Mesothelial cell of epicardium (in vitro differentiated cells): ENCODE results near the gene SLC16A4. TPM values are rescaled to one million over a fixed set of nuclear protein-coding genes. Genes with fewer than 3 reads are reported as not detected.
"Not testable (repeated sequence)": the region's sequence is repeated elsewhere in the genome, so short reads cannot be mapped to it uniquely, and the experiment has no call there.

Source experiments
- DNase-seq, 2 experiments: peaks; one replicate each; pipeline ENCODE4 v3.0.0; 2021; ENCODE audit warnings: low spot score in 2 of 2; ENCODE audit not compliant: unreplicated experiment in 2 of 2
- H3K27ac Mint-ChIP-seq: 2 replicates; pipeline ENCODE4 v1.8.0; 2021; ENCODE audit warnings: mixed read lengths
- H3K27me3 Mint-ChIP-seq: 2 replicates; pipeline ENCODE4 v1.8.0; 2021; ENCODE audit warnings: low read depth, mixed read lengths
- H3K36me3 Mint-ChIP-seq: 2 replicates; pipeline ENCODE4 v1.8.0; 2021; ENCODE audit warnings: mixed read lengths
- H3K4me1 Mint-ChIP-seq: 2 replicates; pipeline ENCODE4 v1.8.0; 2021; ENCODE audit warnings: mixed read lengths
- H3K4me3 Mint-ChIP-seq: 2 replicates; pipeline ENCODE4 v1.8.0; 2021; ENCODE audit warnings: mild to moderate bottlenecking, moderate library complexity, mixed read lengths
- H3K9me3 Mint-ChIP-seq: 2 replicates; pipeline ENCODE4 v1.8.0; 2021; ENCODE audit warnings: mixed read lengths
- total RNA-seq: library from RNA; stranded (reverse); gene quantifications from 3 replicates; pipeline ENCODE4 v1.2.1, GENCODE V29; 2021
- TF ChIP-seq, protein P1 (sequence below): fragments of 200-600 bp; sonication (generic); IDR thresholded peaks from one replicate; pipeline ENCODE4 v1.5.0; 2021; ENCODE audit warnings: antibody characterized with exemption; ENCODE audit not compliant: unreplicated experiment

Gene SLC16A4
- total RNA-seq, 1 donor from 2014 or later, result 13.7 TPM

DNA sequence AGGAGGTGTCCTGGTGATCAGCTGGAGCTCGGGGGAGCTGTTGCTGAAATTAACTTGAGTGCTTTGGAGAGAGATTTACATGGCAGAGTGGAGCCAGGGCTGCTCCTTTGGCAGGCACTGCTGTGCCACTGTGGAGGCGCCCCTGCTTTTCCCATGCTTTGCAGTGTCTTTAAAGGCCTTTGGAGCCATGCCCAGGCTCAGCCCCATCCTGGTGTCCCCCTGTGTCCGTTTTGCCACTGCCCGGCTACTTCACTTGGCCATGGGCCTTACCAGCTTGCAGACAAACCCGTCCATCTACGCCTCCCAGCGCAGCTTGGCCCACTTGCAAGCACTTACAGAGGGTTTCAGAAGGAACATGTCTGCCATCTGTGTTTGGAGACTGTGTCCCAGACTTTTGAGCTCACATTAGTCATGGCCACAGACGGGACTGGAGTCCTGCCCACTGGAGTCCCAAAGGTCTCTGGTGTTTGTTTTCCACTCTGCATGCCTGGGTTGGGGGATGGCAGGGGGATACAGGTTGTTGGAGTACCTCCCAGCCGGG lies 34.9 kb upstream of the SLC16A4 start:
- Mint-ChIP-seq H3K9me3 (peaks cover 12% of the 10 kb centered on the region), H3K4me1 (peaks cover 5% of the 10 kb centered on the region), H3K36me3 (peaks cover 2% of the 10 kb centered on the region), H3K27me3 (peaks cover 2% of the 10 kb centered on the region), H3K4me3 (no peak overlapping the region), H3K27ac (peak overlapping the region; percentile 64)
- TF ChIP-seq, protein P1, sequence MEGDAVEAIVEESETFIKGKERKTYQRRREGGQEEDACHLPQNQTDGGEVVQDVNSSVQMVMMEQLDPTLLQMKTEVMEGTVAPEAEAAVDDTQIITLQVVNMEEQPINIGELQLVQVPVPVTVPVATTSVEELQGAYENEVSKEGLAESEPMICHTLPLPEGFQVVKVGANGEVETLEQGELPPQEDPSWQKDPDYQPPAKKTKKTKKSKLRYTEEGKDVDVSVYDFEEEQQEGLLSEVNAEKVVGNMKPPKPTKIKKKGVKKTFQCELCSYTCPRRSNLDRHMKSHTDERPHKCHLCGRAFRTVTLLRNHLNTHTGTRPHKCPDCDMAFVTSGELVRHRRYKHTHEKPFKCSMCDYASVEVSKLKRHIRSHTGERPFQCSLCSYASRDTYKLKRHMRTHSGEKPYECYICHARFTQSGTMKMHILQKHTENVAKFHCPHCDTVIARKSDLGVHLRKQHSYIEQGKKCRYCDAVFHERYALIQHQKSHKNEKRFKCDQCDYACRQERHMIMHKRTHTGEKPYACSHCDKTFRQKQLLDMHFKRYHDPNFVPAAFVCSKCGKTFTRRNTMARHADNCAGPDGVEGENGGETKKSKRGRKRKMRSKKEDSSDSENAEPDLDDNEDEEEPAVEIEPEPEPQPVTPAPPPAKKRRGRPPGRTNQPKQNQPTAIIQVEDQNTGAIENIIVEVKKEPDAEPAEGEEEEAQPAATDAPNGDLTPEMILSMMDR, result no peak
- no peak for DNase-seq

DNA sequence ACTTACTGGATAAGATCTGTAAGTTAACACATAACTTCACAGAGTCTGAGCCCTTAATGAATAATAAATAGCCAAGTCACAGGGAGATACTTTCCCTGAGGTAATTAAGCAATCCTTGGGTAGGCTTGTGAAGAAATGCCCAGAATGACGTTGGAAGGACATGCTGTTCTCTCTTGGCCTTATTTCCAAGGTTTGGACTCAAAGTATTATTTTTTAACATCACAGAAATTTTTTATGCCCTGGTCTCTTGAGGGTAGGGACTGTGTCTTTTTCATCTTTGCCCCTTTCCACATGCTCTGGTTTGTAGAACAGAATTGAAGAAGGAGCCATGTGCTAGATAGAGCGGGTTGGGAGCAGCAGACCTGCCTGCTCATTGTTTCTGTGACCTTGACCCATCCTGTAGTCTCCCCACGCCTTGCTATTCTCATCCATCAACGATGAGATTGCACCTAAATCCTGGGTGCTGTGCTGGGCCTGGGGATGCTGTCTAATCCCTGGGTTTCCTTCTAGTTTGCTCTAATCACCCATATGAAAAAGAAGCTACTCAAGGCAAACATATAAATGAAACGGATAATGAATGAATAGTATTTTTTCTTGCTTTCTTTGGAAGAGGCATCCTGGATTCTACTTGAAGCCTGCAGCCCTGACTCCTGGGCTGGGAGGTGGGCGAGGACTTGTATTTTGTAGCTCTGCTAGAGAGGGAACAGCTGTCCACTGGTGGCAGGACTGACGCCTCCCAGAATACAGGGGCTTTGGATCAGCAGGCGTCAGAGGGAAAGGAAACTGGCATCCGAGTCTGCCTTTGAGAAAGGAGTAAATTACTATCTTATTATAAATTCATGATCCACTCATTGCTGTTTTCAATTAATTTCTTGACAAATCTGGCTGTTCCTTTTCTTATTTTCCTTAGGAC lies 34.1 kb upstream of the SLC16A4 start:
- no peak for DNase-seq
- no peak overlapping the region for H3K4me3 Mint-ChIP-seq
- H3K9me3 Mint-ChIP-seq, result peaks cover 12% of the 10 kb centered on the region
- peak overlapping the region; percentile 64 for H3K27ac Mint-ChIP-seq
- TF ChIP-seq, protein P1, result no peak
- peaks cover 2% of the 10 kb centered on the region for H3K27me3 Mint-ChIP-seq
- peaks cover 2% of the 10 kb centered on the region for H3K36me3 Mint-ChIP-seq
- H3K4me1 Mint-ChIP-seq, result peaks cover 7% of the 10 kb centered on the region

DNA sequence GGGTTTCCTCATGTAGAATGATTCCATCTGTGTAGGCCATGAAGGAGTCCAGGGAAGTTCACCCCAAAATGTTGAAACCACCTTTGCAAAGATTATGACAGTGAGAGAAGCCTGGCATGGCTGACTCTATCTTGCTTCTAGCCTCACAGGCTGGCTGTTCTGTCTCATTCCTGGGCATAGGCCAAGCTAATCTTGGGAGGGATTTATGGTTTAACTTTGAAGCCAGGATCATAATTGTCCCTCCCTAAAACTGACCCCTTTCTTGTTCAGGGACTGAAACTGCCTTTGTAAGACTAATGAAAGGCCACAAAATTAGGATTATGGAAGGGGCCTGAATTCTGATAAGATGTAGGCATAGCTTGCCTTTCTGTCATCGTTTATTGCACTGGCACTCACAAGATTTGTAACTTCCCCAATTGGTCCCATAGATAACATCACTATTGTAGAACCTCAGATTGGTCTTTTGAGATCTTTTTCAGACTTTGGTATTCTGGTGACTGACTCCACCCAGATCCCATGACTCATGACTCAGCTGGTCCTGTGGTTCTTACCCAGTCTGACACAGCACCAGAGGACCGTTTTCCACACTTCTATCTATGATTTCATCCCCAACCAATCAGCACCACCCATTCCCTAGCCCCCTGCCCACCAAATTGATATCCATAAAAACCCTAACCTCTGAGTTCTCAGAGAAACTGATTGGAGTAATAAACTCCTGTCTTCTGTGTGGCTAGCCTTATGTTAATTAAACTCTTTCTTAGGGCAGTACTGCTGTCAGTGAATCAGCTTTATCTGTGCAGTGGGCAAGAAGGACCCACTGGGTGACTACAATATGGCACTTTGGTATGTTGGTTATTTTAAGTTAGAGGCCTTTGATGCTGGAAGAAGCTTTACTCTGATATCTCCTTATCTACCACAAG lies 30.3 kb upstream of the SLC16A4 start:
- TF ChIP-seq, protein P1, result no peak
- H3K36me3 Mint-ChIP-seq, result peaks cover 2% of the 10 kb centered on the region
- peaks cover 2% of the 10 kb centered on the region for H3K27me3 Mint-ChIP-seq
- H3K27ac Mint-ChIP-seq, result no peak overlapping the region
- peaks cover 14% of the 10 kb centered on the region for H3K4me1 Mint-ChIP-seq
- H3K4me3 Mint-ChIP-seq, result no peak overlapping the region
- DNase-seq, result no peak
- H3K9me3 Mint-ChIP-seq, result peaks cover 12% of the 10 kb centered on the region

GRCh38 chr1:110420023-110420662 lies 29.3 kb upstream of the SLC16A4 start:
- H3K27me3 Mint-ChIP-seq, result peaks cover 2% of the 10 kb centered on the region
- H3K36me3 Mint-ChIP-seq, result peaks cover 2% of the 10 kb centered on the region
- DNase-seq, result no peak
- H3K4me3 Mint-ChIP-seq, result no peak overlapping the region
- TF ChIP-seq, protein P1, result no peak
- H3K9me3 Mint-ChIP-seq, result peaks cover 12% of the 10 kb centered on the region
- no peak overlapping the region for H3K27ac Mint-ChIP-seq
- H3K4me1 Mint-ChIP-seq, result peaks cover 14% of the 10 kb centered on the region

DNA sequence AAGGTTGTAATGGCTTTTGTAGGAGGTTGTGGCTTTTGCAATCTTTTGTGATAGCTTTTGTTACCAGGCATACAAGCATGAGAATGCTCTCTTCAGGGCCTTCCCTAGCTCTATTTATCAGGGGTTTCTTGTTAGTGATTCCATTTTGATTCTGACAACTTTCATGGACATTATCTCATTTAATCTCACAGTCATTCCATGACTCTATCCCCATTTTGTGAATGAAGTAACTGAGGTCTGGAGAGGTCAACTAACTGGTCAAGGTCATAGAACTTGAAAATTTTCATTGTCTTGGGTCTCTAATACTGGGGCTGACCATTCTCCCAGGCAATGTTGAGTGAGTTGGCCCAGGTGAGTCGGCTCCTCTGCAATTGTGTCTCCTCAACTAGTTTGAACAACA lies 27.9 kb upstream of the SLC16A4 start:
- Mint-ChIP-seq H3K27me3 (peaks cover under 1% of the 10 kb centered on the region), H3K9me3 (peaks cover 12% of the 10 kb centered on the region), H3K36me3 (peaks cover 2% of the 10 kb centered on the region), H3K4me1 (peaks cover 27% of the 10 kb centered on the region), H3K4me3 (no peak overlapping the region), H3K27ac (no peak overlapping the region)
- TF ChIP-seq, protein P1, result no peak
- no peak for DNase-seq

DNA sequence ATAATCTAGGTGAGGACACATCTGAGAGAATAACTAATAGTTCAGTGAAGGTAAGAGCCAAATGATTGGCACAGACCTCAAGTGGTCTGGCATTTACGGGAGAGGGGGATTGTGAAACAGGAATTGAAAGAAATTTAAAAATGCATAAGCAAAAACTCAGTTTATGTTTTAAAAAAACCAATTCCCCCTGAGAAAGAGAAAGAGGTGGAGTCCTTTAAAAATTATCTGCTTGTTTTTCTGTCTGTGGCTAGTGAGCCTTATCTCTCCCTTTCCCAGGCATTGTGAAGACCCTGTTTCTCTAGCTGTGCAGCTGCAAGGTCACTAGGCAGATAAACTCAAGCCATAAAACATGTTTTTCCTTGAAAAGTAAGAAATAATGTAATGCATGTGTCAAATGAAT lies 22.2 kb upstream of the SLC16A4 start:
- Mint-ChIP-seq H3K27ac (peak overlapping the region; percentile 71), H3K4me1 (peaks cover 33% of the 10 kb centered on the region)
- not testable (repeated sequence) for DNase-seq, H3K9me3 Mint-ChIP-seq, H3K27me3 Mint-ChIP-seq, H3K4me3 Mint-ChIP-seq, H3K36me3 Mint-ChIP-seq
